H9 (cell line): ENCODE measurements around the gene PRR33. TPM values are rescaled to one million over a fixed set of nuclear protein-coding genes. Genes with fewer than 3 reads are reported as not detected.

Experiments
- DNase-seq: peaks from one replicate; pipeline ENCODE4 v3.0.0-alpha.2; 2017
- H2AFZ ChIP-seq: one replicate; pipeline ENCODE4 v1.6.1; 2013; ENCODE audit warnings: mild to moderate bottlenecking, low read length, control low read depth, moderate library complexity
- H2AK5ac ChIP-seq: 2 replicates; pipeline ENCODE4 v1.6.1; 2013; ENCODE audit warnings: low read length, control low read depth, mixed read lengths; ENCODE audit not compliant: insufficient read length
- H2BK120ac ChIP-seq: one replicate; pipeline ENCODE4 v1.6.1; 2013; ENCODE audit warnings: low read depth, mild to moderate bottlenecking, low read length, control low read depth, inconsistent platforms; ENCODE audit not compliant: poor library complexity, severe bottlenecking
- H2BK12ac ChIP-seq: 2 replicates; pipeline ENCODE4 v1.6.1; 2013; ENCODE audit warnings: low read length, control low read depth, mixed read lengths, low read depth; ENCODE audit not compliant: insufficient read length
- H2BK15ac ChIP-seq: 2 replicates; pipeline ENCODE4 v1.6.1; 2013; ENCODE audit warnings: low read depth, low read length, control low read depth
- H2BK20ac ChIP-seq: one replicate; pipeline ENCODE4 v1.6.1; 2013; ENCODE audit warnings: low read depth, mild to moderate bottlenecking, low read length, control low read depth, inconsistent platforms; ENCODE audit not compliant: poor library complexity, severe bottlenecking
- H2BK5ac ChIP-seq: 2 replicates; pipeline ENCODE4 v1.6.1; 2013; ENCODE audit warnings: low read length, control low read depth, mixed read lengths; ENCODE audit not compliant: insufficient read length
- H3K14ac ChIP-seq: 2 replicates; pipeline ENCODE4 v1.6.1; 2013; ENCODE audit warnings: low read length, control low read depth; ENCODE audit not compliant: insufficient read depth
- H3K18ac ChIP-seq: 2 replicates; pipeline ENCODE4 v1.6.1; 2013; ENCODE audit warnings: low read depth, mild to moderate bottlenecking, mixed read lengths, low read length, control low read depth; ENCODE audit not compliant: insufficient read length
- H3K23ac ChIP-seq: 2 replicates; pipeline ENCODE4 v1.6.1; 2013; ENCODE audit warnings: low read length, control low read depth, mixed read lengths, low read depth; ENCODE audit not compliant: insufficient read length
- H3K23me2 ChIP-seq: 2 replicates; pipeline ENCODE4 v1.6.1; 2013; ENCODE audit warnings: low read depth, mild to moderate bottlenecking, mixed read lengths, low read length, control low read depth; ENCODE audit not compliant: insufficient read length, poor library complexity, severe bottlenecking
- H3K27ac ChIP-seq: 2 replicates; pipeline ENCODE4 v1.5.1; 2013; ENCODE audit warnings: low read length, control low read depth, mixed read lengths, low read depth; ENCODE audit not compliant: insufficient read length
- H3K27me3 ChIP-seq: 2 replicates; pipeline ENCODE4 v1.6.1; 2013; ENCODE audit warnings: low read length, control low read depth, inconsistent platforms; ENCODE audit not compliant: insufficient read depth
- H3K4ac ChIP-seq: 2 replicates; pipeline ENCODE4 v1.6.1; 2013; ENCODE audit warnings: low read depth, mild to moderate bottlenecking, control low read depth, inconsistent platforms, low read length, moderate library complexity
- H3K4me1 ChIP-seq: 2 replicates; pipeline ENCODE4 v1.6.1; 2013; ENCODE audit warnings: low read length, control low read depth, inconsistent platforms; ENCODE audit not compliant: insufficient read depth
- H3K4me2 ChIP-seq: 2 replicates; pipeline ENCODE4 v1.6.1; 2013; ENCODE audit warnings: low read length, control low read depth, mixed read lengths; ENCODE audit not compliant: insufficient read length, insufficient read depth
- H3K56ac ChIP-seq: 2 replicates; pipeline ENCODE4 v1.6.1; 2013; ENCODE audit warnings: low read depth, mild to moderate bottlenecking, mixed read lengths, low read length, control low read depth; ENCODE audit not compliant: insufficient read length
- H3K79me1 ChIP-seq: 2 replicates; pipeline ENCODE4 v1.6.1; 2013; ENCODE audit warnings: low read depth, mild to moderate bottlenecking, moderate library complexity, low read length, control low read depth, inconsistent platforms; ENCODE audit not compliant: insufficient read depth, poor library complexity, severe bottlenecking
- H3K79me2 ChIP-seq: 2 replicates; pipeline ENCODE4 v1.6.1; 2013; ENCODE audit warnings: low read length, control low read depth, inconsistent platforms; ENCODE audit not compliant: insufficient read depth
- H3K9ac ChIP-seq: 2 replicates; pipeline ENCODE4 v1.6.1; 2013; ENCODE audit warnings: low read length, control low read depth, mixed read lengths; ENCODE audit not compliant: insufficient read length; ENCODE audit errors: extremely low read depth
- H3K9me3 ChIP-seq: one replicate; pipeline ENCODE4 v1.6.1; 2013; ENCODE audit warnings: low read depth, low read length, inconsistent platforms; ENCODE audit not compliant: control insufficient read depth
- H3T11ph ChIP-seq: one replicate; pipeline ENCODE4 v1.6.1; 2013; ENCODE audit warnings: mild to moderate bottlenecking, low read length, control low read depth, inconsistent platforms
- H4K20me1 ChIP-seq: one replicate; pipeline ENCODE4 v1.6.1; 2013; ENCODE audit not compliant: control insufficient read depth, insufficient read length, insufficient read depth
- H4K5ac ChIP-seq: 2 replicates; pipeline ENCODE4 v1.6.1; 2013; ENCODE audit warnings: low read depth, mild to moderate bottlenecking, mixed read lengths, low read length, control low read depth; ENCODE audit not compliant: insufficient read length
- H4K8ac ChIP-seq: replicated peaks from 2 replicates; pipeline ENCODE4 v1.6.1; 2013; ENCODE audit warnings: low read length, control low read depth, mixed read lengths, low read depth; ENCODE audit not compliant: insufficient read length
- H4K91ac ChIP-seq: 2 replicates; pipeline ENCODE4 v1.6.1; 2013; ENCODE audit warnings: low read depth, mild to moderate bottlenecking, moderate library complexity, mixed read lengths, low read length, control low read depth; ENCODE audit not compliant: insufficient read length
- H3K27ac Mint-ChIP-seq, 3 experiments: 2 replicates in 2 of 3; 3 replicates in 1 of 3; pipeline ENCODE4 v1.8.0; 2020 to 2021; ENCODE audit warnings: mixed read lengths in 3 of 3, mild to moderate bottlenecking in 1 of 3, moderate library complexity in 1 of 3
- H3K27me3 Mint-ChIP-seq: 2 replicates; pipeline ENCODE4 v1.8.0; 2021; ENCODE audit warnings: low read depth, mild to moderate bottlenecking, moderate library complexity, mixed read lengths
- H3K36me3 Mint-ChIP-seq, 3 experiments: 2 replicates in 2 of 3; 3 replicates in 1 of 3; pipeline ENCODE4 v1.8.0; 2020 to 2021; ENCODE audit warnings: low read depth in 3 of 3, mixed read lengths in 3 of 3; ENCODE audit not compliant: insufficient read depth in 1 of 3
- H3K4me1 Mint-ChIP-seq, 2 experiments: 2 replicates each; pipeline ENCODE4 v1.8.0; 2020; ENCODE audit warnings: mixed read lengths in 2 of 2
- H3K4me3 Mint-ChIP-seq, 2 experiments: 2 replicates in 1 of 2; 3 replicates in 1 of 2; pipeline ENCODE4 v1.8.0; 2020 to 2021; ENCODE audit warnings: mild to moderate bottlenecking in 2 of 2, mixed read lengths in 2 of 2, moderate library complexity in 1 of 2
- H3K9me3 Mint-ChIP-seq, 2 experiments: 2 replicates in 1 of 2; 3 replicates in 1 of 2; pipeline ENCODE4 v1.8.0; 2020; ENCODE audit warnings: mild to moderate bottlenecking in 2 of 2, mixed read lengths in 2 of 2, moderate library complexity in 1 of 2
- WGBS: extraction: QIAGEN DNeasy Blood & Tissue Kit; methylation state at CpG from one replicate; pipeline ENCODE4 v1.1.7; 2013; ENCODE audit warnings: missing lambda C conversion rate, low lambda C conversion rate, mixed read lengths; ENCODE audit not compliant: insufficient read length; ENCODE audit errors: extremely low coverage; 5-methylcytosine and 5-hydroxymethylcytosine counted together
- total RNA-seq: library from RNA; stranded (reverse); gene quantifications from 2 replicates; pipeline ENCODE4 v1.2.1, GENCODE V29; 2021
- TF ChIP-seq, protein P1 (sequence below): fragments of 200-600 bp; sonication (generic); conservative IDR thresholded peaks from 3 replicates; pipeline ENCODE4 v1.8.0; 2021; ENCODE audit warnings: antibody characterized with exemption, mild to moderate bottlenecking

The PRR33 gene
- total RNA-seq, 1 experiment from 2014 or later: not detected

GRCh38 chr11:1860108-1860507, 31.6 kb downstream of the PRR33 start:
- H2AFZ ChIP-seq: no peak overlapping the region
- no peaks in the 10 kb centered on the region for H3K27me3 ChIP-seq
- DNase-seq: no peak
- WGBS: no CpG with 5 or more reads among the region's 1 CpG
- H4K8ac ChIP-seq: no peak overlapping the region
- H4K5ac ChIP-seq: no peak overlapping the region
- no peak overlapping the region for H2AK5ac ChIP-seq
- no peaks in the 10 kb centered on the region for H3K36me3 Mint-ChIP-seq
- H3K9ac ChIP-seq: no peak overlapping the region
- H4K20me1 ChIP-seq: no peaks in the 10 kb centered on the region
- H3K23ac ChIP-seq: no peak overlapping the region
- H3K4me1 Mint-ChIP-seq: peaks cover 5 to 11% of the 10 kb centered on the region in 2 experiments; a peak in 3 of 4 replicates
- peaks cover 14% of the 10 kb centered on the region for H3K27me3 Mint-ChIP-seq
- H2BK5ac ChIP-seq: no peak overlapping the region
- H2BK12ac ChIP-seq: no peak overlapping the region
- H3K14ac ChIP-seq: no peak overlapping the region
- no peak overlapping the region for H3K4ac ChIP-seq
- H2BK20ac ChIP-seq: no peak overlapping the region
- H3K4me2 ChIP-seq: no peak overlapping the region
- H3K18ac ChIP-seq: no peak overlapping the region
- no peak overlapping the region for H3K56ac ChIP-seq
- no peak overlapping the region for H3K4me3 Mint-ChIP-seq
- H2BK15ac ChIP-seq: no peak overlapping the region
- no peaks in the 10 kb centered on the region for H3K79me1 ChIP-seq
- H3T11ph ChIP-seq: no peak overlapping the region
- TF ChIP-seq, protein P1, sequence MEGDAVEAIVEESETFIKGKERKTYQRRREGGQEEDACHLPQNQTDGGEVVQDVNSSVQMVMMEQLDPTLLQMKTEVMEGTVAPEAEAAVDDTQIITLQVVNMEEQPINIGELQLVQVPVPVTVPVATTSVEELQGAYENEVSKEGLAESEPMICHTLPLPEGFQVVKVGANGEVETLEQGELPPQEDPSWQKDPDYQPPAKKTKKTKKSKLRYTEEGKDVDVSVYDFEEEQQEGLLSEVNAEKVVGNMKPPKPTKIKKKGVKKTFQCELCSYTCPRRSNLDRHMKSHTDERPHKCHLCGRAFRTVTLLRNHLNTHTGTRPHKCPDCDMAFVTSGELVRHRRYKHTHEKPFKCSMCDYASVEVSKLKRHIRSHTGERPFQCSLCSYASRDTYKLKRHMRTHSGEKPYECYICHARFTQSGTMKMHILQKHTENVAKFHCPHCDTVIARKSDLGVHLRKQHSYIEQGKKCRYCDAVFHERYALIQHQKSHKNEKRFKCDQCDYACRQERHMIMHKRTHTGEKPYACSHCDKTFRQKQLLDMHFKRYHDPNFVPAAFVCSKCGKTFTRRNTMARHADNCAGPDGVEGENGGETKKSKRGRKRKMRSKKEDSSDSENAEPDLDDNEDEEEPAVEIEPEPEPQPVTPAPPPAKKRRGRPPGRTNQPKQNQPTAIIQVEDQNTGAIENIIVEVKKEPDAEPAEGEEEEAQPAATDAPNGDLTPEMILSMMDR: no peak
- H3K23me2 ChIP-seq: no peaks in the 10 kb centered on the region
- no peak overlapping the region for H3K27ac ChIP-seq
- H3K4me1 ChIP-seq: peaks cover 3% of the 10 kb centered on the region; the same call in 1 of the 2 replicates
- H3K79me2 ChIP-seq: no peaks in the 10 kb centered on the region
- H3K9me3 Mint-ChIP-seq: no peaks in the 10 kb centered on the region
- H3K9me3 ChIP-seq: no peaks in the 10 kb centered on the region
- H3K27ac Mint-ChIP-seq: no peak overlapping the region
- no peak overlapping the region for H4K91ac ChIP-seq
- no peak overlapping the region for H2BK120ac ChIP-seq
